ENCODE measurements around the gene GRAMD4.
"Not testable (repeated sequence)": the region's sequence is repeated elsewhere in the genome, so short reads cannot be mapped to it uniquely, and the experiment has no call there.

GRAMD4 gene

DNA sequence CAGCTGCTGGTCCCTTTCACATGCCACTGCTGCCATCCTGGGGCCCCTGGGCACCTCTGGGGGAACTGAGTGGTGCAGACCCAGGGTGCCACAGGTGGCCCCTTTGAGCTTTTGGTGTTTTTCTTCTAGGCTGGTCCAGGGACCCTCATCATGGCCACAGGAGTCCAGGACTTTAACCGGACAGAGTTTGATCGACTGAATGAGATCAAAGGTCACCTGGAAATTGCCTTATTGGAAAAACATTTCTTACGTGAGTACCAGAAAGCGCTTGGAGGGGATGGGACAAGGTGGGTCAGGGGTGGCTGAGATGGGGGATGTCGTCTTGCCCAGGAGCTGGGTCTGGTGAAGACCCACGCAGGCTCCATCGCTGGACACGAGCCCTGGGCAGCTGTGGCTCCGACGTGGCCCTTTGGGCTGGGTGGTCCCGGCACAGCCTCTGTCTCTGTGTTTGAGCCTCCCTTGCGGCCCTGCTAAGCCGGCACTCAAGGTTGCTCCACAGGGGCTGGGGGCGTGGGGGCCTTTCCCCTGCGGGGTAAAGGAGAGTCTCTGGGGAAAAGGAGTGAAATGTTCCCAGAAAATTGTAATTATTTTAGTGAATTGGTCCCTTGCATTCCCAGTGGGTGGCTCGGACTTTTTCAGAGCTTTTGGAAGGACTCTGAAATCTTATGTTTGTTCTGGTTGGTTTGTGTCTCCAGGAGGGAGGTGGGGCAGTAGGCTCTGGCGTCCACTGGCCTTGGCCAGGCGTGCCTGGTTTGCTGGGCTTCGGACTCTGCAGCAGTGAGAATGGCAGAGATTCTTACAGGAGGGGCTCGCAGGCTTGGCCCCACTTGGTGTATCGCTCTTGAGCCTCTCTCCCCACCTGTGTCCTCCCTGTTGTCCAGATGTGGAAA is 17.8 kb downstream of the GRAMD4 start:
- DNase-seq (ENCODE audit: low spot score) = no peak

DNA sequence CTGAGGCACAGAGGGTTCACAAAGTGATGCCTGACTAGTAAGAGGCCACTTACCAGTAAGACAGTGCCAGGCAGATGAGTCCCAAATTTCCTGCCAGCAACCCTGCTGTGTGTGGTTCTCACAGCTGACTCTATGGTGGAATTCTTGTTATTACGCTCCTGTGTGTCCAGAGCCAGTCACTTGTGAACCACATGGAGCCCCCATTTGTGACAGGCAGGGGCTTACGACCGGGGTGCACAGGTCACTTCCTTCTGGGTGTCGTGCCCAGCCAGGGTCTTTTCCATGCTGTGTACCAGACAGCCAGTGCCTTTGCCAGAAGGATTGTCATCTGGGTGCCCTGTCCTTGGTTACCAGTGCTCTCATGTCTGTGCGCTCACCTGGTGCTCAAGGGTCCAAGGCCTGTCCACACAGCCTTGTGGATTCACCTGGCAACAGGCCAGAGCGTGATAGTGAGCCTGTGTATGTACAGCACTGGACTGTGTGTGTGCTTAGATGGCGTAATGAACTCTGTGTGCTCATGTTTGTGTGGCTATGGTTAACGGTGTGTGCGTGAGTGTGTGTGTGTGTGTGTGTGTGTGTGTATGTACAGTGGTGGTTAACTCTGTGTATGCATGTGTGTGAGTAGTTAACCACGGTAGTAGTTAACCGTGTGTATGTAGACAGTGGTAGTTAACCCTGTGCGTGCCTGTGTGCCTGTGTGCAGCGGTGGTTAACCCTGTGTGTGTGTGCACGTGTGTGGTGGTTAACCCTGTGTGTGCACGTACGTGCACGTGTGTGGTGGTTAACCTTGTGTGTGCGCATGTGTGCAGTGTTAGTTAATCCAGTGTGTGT is 18.6 kb downstream of the GRAMD4 start:
- DNase-seq (ENCODE audit: low spot score) = no peak

DNA sequence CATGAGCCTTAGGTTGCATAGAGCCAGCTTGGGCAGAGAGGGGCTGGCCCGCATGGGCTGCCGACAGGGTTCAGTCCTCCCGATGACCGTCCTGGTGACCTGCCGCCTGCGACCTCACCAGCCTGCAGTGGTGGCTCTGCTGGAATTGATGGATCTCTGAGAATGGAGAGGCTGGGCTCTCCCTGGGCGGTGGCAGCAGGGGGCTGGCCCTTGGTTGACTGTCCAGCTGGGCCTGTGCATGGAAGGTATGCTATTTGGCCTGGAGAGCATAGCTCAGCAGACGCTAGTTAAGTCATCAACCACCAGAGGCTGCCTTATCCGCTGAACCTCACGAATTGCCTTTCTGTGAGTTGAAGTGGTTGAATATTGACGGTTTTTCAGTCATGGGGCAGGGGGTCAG is 19.7 kb downstream of the GRAMD4 start:
- no peak for DNase-seq (ENCODE audit: low spot score)

DNA sequence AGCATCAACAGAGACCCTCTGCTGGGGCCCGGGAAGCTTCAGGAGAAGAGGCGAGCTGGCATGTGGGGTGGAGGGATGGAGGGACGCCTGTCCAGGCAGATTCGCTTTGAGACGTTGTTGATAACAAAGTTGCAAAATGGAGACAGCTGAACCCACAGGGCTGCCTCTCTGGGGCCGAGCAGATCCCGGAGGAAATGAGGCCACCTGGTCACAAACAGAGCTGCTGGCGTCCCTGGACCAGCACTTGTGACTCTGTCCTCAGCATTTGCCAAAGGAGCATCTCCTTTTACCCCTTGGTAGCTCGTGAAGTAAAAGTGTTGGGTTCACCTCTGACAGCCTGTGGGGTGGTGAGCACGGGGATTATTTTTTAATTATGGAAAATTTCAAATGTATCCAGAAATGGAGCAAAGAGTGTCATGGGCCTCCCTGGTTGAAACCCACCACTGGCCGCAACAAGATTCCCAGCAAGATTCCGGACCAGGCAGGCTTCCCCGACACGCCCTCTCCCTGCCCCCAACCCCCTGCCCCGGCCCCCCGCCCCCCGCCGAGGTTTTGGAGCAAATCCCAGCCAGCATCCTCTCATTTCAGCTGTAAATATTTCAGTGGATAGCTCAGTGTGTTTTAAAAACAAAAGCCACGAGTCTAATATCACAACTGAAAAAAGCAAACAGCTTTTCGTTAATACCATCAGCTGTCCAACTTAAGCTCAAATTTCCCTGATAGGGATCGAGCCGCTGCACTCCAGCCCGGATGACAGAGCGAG is 20.3 kb downstream of the GRAMD4 start:
- DNase-seq (ENCODE audit: low spot score) = no peak

DNA sequence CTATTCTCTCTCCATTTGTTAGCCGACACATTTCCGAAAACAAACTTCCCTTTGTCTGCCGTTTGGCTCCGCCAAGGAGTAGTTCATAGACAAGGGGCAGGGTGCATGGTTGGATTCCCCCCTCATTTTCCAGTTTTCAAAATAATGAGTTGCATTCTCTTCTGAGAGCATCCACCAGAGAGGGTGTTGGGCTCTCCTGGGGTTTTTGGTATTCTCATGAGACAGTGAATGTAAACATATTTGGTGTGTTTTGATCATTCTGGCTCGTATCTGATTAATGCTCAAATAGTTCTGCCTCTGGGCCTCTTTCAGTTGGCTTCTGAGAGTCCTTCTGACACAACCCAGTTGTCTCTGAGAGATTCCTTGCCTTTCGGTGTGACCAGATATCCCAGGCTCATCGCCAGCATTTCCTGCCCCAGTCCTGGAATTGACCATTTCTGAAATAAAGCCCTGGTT is 21.7 kb downstream of the GRAMD4 start:
- DNase-seq (ENCODE audit: low spot score) = peak; percentile 51

DNA sequence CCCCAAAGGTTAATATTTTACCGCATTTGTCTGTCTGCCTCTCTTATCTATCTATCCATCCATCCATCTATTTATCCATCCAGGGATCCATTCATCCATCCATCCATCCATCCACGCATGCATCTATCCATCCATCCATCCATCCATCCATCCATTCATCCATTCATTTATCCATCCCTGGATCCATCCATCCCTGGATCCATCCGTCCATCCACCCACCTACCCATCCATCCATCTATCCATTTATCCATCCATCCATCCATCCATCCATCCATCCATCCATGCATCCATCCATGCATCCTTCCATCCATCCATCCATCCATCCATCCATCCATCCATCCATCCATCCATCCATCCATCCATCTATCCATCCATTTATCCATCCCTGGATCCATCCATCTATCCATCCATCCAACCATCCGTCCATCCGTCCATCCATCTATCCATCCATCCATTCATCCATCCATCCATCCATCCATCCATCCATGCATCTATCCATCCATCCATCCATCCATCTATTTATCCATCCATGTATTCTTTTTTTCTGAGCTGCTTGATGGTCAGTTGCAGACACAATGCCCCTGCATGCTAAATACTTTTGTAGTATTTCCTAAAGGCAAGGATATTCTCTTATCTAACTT is 22.8 kb downstream of the GRAMD4 start:
- DNase-seq (ENCODE audit: low spot score) = not testable (repeated sequence)

DNA sequence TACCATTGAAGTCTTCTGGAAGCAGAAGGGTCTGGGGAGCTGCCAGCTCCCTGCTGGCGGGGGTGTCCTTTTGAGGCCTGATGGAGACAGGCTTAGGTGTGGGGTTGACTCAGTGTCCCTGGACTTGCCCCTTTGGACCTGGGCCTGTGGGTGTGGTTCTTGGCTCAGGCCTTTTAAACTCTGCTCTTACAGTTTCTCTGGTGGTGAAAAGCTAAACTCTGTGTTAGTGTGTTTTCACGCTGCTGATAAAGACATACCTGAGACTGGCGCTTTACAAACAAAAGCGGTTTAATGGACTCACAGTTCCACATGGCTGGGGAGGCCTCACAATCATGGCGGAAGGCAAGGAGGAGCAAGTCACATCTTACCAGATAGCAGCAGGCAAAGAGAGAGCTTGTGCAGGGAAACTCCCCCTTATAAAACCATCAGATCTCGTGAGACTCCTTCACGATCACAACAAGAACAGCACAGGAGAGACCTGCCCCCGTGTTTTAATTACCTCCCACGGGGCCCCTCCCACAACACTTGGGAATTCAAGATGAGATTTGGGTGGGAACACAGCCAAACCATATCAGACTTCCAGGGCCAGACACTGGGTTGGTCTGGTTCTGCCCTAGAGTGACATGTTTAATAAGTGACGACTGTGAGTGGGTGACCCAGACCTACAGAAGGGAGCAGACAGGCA is 26.5 kb downstream of the GRAMD4 start:
- DNase-seq (ENCODE audit: low spot score) = no peak

DNA sequence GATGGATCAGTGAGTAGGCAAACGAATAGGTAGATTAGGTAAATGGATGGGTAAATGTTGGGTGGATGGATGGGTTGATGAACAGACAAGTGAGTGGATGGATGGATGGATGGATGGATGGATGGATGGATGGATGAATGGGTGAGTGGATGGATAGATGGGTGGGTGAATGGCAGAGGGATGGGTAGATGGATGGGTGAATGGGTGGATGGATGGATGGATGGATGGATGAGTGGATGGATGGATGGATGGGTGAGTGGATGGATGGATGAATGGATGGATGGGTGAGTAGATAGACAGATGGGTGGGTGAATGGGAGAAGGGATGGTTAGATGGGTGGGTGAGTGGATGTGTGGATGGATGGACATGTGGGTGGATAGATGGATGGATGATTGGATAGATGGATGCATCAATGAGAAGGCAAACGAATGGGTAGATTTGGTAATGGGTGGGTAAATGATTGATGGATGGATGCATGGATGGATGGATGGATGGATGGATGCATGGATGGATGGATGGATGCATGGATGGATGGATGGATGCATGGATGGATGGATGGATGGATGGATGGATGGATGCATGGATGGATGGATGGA is 28.1 kb downstream of the GRAMD4 start:
- not testable (repeated sequence) for DNase-seq (ENCODE audit: low spot score)

DNA sequence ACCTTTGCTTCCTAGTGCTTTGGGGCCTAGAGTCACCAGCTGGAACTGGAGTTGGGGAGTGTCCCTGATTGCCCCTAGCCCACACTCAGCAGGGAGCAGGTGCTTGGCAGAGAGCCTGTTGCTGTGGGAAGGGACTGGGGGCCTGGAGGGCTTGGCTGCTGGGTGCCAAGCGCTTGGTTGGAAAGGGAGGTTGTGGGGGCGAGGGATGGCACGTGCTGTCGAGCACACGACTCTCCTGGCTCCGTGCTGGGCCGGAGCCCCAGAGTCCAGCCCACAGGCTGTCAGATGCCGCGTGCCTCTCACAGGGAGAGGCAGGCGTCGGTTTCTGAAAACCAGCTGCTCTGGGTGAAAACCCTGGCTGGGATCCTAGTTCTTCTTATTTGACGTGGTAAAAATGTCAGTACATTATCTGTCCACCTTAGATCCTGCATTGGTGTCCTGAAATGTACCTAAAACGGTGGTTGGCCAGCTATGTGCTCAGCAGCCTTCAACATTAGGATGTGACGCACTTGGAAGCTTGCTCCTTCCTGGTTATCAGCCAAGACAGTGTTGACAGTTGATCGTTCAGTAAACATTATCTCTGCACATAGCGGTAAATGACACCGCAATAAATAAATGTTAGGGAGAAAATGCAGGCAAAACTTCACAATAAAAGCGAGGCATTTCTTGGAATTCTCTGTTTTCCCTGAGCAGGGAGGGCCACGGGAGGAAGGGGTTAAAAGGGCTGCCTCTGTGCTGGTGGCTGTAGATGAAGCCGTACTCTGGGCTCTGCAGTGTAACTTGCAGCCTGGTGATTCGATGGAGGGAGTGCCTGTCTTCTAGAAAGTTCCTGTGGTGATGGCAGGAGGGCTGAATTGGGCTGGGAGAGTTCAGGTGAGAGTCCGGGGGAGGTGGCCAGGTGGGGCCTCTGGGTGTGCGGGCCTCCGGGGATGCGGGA is 29.2 kb downstream of the GRAMD4 start:
- DNase-seq (ENCODE audit: low spot score) = peak; percentile 8

DNA sequence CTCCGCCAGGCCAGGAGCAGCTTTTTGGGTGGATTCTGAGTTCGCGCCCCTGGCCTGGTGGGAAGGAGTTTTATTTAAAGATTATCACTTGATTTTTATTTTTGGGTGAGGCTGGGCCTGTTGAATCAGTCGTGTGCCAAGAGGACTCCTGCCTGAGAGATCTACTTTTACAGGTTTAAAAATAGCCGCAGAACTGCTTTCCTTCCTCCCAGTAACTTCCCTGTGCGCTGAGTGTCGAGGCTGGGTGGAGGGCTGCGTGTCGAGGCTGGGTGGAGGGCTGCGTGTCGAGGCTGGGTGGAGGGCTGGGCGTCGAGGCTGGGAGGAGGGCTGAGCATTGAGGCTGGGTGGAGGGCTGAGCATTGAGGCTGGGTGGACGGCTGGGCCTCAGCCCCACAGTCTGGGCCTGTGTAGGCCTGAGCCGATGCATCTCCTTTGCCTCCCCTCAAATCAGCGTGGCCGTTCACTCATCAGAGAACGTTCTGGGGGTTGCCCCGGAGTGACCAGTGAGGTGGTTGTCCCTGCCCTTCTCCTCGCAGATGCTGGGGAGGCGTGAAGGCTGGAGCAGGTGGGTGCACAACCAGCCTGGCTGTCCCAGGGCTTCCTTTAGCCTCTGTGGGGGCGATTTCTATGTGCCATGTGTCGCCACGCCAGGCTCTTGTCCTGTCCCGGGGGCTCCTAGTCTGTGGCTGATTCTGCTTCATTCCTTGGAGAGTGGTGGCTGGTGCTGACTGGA is 30.1 kb downstream of the GRAMD4 start:
- no peak for DNase-seq (ENCODE audit: low spot score)

DNA sequence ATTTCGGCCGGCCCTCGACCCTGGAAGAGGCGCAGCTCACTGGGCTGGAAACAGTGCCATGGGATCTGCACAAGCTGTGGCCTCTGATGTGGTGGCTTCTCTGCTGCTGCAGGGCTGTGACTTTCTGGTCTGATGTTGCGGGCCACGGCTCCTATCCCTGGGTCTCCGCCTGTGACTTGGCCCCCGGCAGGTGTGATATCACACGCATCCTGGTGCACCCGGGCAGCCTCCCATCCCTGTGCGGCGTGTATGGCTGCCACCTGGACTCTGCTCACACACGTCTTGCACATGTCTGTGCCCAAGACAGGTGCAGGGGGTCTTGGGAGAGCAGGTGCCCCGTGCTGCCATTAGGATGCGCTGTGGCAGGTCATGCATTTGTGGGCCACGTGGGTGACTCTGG is 31.1 kb downstream of the GRAMD4 start:
- DNase-seq (ENCODE audit: low spot score) = no peak

DNA sequence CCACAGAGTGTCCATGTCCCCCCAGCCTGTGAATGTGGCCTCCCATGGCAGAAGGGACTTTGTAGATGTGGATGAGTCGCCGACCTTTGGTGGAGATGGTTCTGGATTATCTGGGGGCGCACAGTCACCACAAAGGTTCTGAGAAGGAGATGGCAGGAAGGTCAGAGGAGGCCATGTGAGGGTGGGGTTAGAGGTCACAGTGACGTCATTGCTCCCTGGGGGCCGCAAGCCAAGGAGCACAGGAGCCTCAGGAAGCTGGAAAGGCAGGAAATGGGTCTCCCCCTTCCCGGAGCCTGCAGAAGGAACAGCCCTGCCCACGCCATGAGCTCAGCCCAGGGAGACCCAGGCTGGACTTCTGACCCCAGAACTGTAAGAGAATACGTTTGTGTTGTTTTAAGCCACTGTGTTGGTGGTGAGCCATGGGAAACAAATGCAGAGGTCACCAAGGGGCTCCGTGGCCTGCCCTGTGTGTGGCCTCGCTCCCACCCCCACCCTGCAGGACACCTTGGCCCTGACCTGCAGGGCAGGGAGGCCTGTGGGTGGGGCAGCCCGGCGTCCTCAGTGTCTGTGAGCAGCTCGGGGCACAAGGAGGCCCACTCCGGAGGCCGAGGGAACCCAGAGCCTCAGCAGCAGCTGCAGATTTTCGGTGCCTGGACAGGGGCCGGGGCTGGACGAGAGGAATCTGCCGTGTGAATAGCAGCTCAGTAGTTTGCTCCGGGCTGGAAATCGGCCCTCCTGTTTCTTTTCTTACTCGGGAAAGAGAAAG is 32.1 kb downstream of the GRAMD4 start:
- no peak for DNase-seq (ENCODE audit: low spot score)

DNA sequence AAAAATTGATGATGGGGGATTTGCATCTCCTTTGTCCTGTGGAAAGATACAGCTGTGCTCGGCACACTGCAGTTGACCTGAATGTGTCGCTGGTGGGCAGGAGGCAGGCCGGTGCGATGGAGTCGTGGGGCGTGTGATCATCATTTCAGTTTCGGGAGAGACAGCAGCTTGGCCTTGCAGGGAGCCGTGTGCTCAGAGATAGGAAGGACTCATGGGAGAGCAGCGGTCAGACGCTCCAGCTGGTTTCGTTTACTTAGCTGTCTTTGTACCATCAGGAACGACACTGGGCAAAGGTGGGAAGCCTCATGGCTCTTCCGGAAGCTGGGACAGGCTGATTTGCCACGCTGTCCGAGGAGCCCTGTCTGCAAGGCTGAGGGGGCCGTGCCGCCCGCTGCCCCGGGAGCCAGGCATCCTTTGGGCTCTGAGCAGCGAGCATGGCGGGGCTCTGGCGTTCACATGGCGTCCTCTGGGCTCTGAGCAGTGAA is 32.7 kb downstream of the GRAMD4 start:
- no peak for DNase-seq (ENCODE audit: low spot score)

DNA sequence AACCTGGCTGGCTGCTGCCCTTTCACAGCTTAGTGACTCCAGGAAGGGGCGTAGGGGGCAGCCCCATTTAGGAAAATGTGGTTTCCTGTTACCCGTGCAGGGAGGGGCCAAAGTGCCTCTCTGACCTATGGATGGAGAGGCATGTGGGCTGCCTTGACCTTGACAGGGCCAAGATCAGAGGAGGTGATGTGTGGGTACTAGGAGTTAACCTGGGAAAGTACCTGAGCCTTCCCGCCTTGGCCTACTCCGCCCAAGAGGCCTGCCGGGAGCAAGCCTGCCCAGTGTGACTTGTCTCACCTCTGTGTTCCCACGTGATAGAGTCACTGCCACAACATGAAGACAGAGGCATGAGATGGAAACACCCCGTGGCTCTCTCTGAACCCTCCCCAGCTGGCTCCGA is 33.4 kb downstream of the GRAMD4 start:
- no peak for DNase-seq (ENCODE audit: low spot score)

DNA sequence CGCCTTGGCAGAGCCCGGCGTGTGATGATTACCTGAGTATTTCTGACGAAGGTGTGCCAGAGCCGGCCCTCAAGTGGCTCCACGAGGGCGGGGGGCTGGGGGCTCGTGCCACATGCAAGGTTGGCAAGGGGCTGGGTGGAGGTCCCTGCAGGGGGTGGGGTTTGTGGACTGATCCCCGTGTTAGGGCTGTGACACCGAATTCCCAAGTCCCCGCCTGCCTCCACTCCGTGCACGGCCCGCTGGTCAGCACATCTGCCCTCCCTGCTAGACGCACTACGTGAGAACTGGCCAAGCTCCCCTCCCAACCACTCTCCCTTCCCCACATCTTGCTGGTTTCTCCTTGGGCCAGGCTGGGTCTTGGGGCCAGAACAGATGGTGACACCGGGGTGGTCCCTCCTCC is 34.2 kb downstream of the GRAMD4 start:
- no peak for DNase-seq (ENCODE audit: low spot score)

DNA sequence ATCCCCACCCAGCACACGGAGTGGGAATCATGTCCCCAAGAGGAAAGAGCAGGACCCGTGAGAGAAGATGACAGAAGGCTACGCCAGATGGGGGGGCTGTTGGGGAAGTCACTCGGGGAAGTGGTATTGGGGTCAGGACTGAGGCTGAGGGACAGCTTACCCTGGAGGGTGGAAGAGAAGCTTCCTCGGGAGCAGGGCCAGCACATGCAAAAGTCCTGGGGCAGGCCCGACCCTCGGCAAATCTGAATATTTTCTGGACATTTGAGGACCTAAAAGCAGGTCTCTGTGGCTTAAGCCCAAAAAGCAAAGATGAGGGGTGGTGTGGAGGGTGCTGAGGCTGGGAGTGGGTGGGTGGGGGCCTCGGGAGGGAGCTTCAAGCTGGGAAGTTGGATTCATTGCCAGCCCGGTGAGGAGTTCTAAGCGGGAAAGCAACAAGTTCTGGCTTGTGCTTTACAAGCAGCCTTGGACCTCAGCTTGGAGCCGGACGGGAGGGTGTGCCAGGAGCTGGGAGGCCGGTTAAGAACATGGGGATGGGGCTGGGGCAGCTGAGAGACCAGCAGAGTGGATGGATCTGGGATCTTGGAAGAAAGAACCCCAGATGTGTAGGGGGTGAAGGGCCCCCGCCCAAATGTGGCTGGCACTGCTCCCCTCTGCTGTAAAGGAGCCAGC is 34.9 kb downstream of the GRAMD4 start:
- DNase-seq (ENCODE audit: low spot score) = no peak

DNA sequence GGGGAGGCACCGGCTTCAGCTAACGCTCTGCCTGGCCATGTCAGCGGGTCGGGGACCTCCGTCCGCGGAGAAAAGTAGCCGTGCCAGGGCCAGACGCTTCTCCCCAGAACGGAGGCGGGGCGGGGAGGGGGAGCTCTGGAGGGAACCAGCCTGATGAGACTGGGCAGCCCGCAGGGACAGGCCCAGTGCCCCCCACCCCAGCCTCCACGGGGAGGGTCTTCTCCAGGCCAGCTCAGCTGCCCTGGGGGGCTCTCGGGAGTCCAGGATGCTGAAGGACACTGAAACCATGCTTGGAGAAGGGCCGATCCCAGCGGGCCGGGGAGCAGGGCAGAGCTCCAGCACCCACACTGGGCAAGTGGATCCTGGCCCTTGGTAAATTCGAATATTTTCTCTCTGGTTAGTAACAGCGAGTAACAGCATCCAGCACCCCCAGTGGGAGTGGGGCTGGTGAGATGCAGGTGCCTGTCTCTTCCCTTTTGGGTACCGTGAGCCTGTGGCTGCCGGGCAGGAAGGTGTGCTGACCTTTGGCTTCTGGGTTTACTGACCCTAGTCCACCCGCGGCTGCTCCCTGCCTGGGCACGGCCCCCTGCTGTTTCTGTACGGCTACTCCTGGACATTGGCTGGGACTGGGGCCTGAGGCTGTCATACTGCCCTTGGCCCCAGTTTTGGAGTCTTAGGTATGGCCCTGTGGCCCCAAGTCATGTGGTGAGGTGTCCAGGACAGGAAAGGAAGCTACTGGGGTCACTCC is 35.8 kb downstream of the GRAMD4 start:
- no peak for DNase-seq (ENCODE audit: low spot score)

All from pons (tissue), 1 donor.